SIG-M5 (cell line): ENCODE measurements around the gene RXYLT1.
"Not testable (repeated sequence)": the region's sequence is repeated elsewhere in the genome, so short reads cannot be mapped to it uniquely, and the experiment has no call there.

Source experiments
- DNase-seq: peaks from one replicate; lab custom pipeline; 2025; lab: John Stamatoyannopoulos, UW

RXYLT1 gene

GRCh38 chr12:63804746-63805145 is 25.0 kb downstream of the RXYLT1 start:
- DNase-seq: no peak

DNA sequence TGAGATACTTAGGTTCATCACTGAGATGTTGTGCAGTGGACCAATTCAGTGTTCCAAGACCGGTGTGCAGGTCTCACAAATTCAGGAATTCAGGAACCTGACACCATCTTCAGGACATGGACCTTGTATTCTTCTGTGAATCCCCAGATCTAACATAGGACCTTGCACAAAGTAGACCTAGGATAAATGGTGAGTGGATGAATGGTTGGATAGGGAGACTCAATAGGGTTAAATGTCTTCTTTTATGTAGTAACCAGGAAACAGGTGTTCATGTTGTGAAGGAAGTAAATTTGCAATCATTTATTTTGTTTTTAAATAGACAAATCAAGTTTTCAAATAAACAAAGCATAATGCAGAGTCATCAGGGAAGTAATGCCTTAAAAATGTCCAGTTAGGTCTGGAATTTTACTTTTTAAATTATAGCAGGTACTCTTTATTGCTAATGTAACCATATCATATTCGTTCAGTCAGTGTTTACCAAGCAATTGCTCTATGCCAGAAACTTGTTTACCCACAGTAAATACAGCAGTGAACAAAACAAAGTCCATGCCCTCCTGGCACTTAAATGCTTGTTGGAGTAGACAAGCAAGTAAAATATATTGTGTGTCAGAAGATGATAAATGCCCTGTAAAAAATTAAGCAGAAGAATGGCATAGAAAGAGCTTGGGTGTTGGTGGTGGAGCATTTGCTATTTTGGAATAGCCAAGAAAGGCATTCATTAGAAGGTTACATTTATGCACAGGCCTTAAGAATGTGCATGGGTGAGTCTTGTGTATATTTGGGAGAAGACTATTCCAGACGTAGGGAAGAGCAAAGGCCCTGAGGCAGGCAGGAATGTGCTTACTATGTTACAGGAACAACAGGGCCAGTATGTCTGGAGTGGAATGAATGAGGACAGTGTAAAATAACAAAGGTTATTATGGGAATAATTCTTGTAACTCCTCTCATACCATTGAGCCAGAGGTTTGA is 26.3 kb downstream of the RXYLT1 start:
- DNase-seq: no peak

- DNase-seq: no peak
Observed at GRCh38 chr12:63808631-63809030, 28.9 kb downstream of the RXYLT1 start.

- DNase-seq: no peak
Observed at GRCh38 chr12:63809566-63809965, 29.9 kb downstream of the RXYLT1 start.

DNA sequence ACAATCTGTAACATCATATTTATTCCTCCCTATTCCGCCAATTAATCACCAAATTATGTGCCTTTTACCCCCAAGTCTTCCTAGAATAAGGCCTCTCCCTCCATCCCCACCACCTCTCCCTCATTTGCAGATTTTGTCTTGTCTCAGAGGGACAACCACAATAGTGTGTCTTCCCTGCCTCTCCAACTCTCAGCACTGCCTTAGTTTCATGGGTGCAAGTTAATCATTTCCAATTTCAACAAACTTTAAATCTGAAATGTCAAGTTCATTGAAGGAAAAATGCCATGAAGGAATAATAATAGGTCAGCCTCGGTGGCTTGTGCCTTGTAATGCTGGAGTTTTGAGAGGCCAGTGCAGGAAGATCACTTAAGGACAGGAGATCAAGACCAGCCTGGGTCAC is 31.6 kb downstream of the RXYLT1 start:
- no peak for DNase-seq

DNA sequence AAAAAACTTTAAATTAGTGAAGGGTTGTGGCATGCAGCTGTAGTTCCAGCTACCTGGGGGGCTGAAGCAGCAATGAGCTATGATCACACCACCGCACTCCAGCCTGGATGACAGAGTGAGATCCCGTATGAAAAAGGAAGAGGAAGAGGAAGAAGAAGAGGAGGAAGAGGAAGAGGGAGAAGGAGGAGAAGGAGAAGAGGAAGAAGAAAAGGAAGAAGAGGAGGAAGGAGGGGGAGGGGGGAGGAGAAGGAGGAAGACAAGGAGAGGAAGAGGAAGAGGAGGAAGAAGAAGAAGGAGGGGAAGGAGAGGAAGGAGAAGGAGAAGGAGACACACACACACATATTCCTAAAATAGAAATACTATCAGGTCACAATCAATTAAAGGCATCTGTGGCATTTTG is 32.0 kb downstream of the RXYLT1 start:
- DNase-seq: no peak

GRCh38 chr12:63814146-63814772 is 34.5 kb downstream of the RXYLT1 start:
- no peak for DNase-seq

DNA sequence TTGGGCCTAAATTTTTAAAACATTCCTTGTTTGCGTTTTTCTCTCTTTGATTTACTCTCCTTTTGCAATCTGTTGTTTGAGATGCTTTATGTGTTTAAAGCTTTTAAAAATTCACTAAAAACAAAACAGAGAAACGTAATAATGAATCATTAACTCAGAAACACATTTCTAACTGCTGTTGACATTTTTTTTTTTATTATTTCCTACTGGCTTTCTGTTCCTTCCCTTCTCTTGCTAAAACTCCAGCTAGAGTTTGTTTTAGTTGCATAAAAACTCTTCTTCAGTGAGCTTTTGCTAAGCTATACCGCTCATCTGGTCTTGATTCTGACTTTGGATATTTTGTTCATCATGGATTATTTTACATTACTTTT is 35.8 kb downstream of the RXYLT1 start:
- no peak for DNase-seq

GRCh38 chr12:63816031-63816430 is 36.3 kb downstream of the RXYLT1 start:
- DNase-seq: no peak

DNA sequence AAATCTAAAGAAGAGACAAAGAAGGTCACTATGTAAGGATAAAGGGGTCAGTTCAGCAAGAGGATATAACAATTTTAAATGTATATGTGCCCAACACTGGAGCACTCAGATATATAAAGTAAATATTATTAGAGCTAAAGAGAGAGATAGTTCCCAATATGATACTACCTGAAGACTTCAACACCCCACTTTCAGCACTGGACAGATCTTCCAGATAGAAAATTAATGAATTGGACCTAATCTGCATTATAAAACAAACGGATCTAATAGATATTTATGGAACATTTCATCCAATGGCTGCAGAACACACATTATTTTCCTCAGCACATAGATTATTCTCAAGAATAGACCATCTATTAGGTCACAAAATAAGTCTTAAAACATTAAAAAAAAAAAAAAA is 40.7 kb downstream of the RXYLT1 start:
- no peak for DNase-seq

DNA sequence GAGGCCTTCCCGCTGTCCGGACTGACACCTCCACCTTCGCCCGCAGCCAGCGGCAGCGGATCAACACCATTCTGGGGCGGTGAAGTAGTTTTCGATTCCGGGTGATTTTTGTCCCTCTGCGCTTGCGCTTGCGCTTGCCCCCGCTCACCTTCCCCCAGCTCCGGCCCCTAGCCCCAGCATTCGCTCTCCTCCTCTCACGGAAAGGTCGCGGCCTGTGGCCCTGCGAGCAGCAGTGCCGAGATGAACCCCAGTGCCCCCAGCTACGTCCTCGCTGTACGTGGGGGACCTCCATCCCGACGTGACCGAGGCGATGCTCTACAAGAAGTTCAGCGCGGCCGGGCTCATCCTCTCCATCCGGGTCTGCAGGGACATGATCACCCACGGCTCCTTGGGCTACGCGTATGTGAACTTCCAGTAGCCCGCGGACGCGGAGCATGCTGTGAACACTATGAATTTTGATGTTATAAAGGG is 42.1 kb downstream of the RXYLT1 start:
- DNase-seq: no peak

DNA sequence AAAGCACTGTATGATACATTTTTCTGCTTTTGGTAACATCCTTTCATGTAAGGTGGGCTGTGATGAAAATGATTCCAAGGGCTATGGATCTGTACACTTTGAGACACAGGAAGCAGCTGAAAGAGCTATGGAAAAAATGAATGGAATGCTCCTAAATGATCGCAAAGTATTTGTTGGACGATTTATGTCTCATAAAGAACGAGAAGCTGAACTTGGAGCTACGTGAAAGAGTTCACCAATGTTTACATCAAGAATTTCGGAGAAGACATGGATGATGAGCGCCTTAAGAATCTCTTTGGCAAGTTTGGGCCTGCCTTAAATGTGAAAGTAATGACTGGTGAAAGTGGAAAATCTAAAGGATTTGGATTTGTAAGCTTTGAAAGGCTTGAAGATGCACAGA is 42.6 kb downstream of the RXYLT1 start:
- DNase-seq: no peak

DNA sequence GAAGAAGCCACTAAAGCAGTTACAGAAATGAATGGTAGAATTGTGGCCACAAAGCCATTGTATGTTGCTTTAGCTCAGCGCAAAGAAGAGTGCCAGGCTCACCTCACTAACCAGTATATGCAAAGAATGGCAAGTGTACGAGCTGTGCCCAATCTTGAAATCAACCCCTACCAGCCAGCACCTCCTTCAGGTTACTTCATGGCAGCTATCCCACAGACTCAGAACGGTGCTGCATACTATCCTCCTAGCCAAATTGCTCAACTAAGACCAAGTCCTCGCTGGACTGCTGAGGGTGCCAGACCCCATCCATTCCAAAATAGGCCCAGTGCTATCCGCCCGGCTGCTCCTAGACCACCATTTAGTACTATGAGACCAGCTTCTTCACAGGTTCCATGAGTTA is 43.3 kb downstream of the RXYLT1 start:
- DNase-seq: no peak

GRCh38 chr12:63826006-63826585 is 46.4 kb downstream of the RXYLT1 start:
- no peak for DNase-seq

DNA sequence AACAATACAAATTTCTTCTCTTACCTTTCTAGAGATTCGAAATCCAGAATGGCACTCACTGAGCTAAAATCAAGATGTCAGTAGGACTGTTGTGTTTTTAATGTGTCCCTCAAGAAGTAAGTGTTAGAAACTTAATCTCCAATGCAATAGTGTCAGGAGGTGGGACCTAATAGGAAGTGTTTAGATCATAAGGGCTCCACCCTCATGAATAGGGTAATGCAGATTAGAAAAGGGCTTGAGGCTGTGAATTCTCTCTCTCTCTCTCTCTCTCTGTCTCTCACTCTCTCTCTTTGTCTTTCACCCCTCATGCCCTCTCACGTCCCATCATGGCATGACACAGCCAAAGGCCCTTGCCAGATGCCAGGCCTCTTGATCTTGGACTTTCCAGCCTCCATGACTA is 49.2 kb downstream of the RXYLT1 start:
- DNase-seq: no peak

- DNase-seq: no peak
Observed at GRCh38 chr12:63836046-63836445, 56.3 kb downstream of the RXYLT1 start.

GRCh38 chr12:63836936-63837335 is 57.2 kb downstream of the RXYLT1 start:
- no peak for DNase-seq

DNA sequence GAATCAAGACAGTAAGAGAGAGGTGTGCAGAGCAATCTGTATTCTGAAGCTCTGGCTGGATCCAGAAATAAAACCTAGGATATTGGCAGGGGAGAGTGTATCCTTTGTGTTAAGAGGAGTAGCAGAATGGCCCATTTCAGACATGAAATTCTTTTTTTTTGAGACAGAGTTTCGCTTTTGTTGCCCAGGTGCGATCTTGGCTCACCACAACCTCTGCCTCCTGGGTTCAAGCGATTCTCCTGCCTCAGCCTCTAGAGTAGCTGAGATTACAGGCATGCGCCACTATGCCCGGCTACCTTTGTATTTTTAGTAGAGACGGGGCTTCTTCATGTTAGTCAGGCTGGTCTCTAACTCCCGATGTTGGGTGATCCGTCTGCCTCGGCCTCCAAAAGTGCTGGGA is 58.7 kb downstream of the RXYLT1 start:
- DNase-seq: no peak

DNA sequence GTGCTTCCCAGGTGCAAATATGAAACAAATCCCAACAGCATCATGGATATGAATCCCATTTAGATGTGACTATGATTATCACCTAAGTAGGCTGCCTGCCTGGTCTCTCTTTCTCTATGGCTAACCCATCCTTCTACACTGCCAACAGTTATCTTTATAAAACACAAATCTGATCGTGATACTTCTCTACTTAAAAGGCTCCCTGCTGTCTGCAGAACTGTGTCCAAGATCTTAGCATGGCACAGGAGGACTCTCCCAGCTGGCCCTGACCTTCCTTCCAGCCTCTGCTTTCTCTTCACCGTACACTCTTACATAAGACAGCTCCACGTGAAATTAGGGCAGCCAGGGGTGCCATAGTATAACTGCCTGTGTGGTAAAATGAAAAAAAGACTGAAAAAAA is 61.3 kb downstream of the RXYLT1 start:
- DNase-seq: no peak

DNA sequence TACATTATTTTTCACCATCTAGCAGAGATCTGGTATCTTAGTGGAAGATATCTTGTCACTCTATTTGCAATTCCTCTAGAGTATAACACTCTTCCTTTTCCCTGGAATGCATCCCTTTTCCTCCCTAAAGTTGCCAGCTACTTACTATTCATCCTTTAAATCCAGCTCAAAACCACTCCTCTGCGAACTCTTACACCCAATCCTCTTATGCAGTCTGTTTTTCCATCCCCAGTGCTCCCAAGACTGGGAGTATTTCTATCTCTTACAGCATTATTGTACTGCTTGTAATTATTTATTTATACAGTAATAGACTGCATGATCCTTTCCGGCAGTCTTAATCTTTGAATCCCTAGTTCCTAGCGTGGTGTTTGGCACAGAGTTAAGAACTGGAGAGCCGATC is 61.9 kb downstream of the RXYLT1 start:
- DNase-seq: no peak

DNA sequence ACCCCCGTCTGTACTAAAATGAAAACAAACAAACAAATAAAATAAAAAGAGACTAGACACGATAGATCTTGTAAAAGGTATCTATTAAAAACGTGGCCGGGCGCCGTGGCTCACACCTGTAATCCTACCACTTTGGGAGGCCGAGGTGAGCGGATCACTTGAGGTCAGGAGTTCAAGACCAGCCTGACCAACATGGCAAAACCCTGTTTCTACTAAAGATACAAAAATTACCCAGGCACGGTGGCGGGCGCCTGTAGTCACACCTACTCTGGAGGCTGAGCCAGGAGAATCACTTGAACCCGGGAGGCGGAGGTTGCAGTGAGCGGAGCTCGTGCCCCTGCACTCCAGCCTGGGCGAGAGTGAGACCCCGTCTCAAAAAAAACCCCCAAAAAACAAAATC is 63.0 kb downstream of the RXYLT1 start:
- not testable (repeated sequence) for DNase-seq

DNA sequence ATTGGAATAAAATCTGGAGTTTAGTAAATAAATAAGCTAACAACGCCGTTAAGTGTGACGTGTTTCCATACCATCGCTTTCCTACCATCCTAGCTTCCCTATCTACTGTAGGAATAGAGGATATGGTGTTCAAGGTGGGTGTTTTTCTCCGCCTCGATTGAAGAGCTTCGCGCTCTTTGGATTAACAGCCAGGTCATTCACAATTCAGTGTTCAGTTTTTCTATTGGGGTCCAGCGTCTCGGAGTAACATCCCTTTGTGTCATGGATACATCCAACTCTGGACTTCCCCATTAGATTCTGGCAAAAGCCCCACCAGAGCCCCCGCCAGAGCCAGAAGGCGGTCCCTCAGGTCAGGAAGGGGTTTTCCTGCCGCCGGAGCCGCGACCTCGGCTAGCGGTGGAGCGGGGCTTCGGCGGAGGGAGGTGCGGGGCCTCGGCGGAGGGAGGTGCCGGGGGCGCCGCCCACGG is 63.6 kb downstream of the RXYLT1 start:
- DNase-seq: no peak
